ENCODE measurements around the gene RGS16.

The RGS16 gene

GRCh38 chr1:182599339-182599738 lies 4.8 kb downstream of the RGS16 start:
- no peak for TF ChIP-seq JUND (IDR thresholded peaks at IDR 0.05; ENCODE audit: low read depth)
- DNase-seq (ENCODE audit: low read depth in 1 of 2, low spot score in 1 of 2) = peak in 1 of 2 experiments; percentile 37
- in situ Hi-C loops (cut with HindIII; ENCODE audit: low pct_unique_long_range_greater_than_20kb, low sequenced_read_pairs) = no loop called here

GRCh38 chr1:182598296-182598695 lies 5.9 kb downstream of the RGS16 start:
- in situ Hi-C loops (cut with HindIII; ENCODE audit: low pct_unique_long_range_greater_than_20kb, low sequenced_read_pairs) = no loop called here
- no peak for DNase-seq (ENCODE audit: low read depth in 1 of 2, low spot score in 1 of 2)
- TF ChIP-seq JUND (IDR thresholded peaks at IDR 0.05; ENCODE audit: low read depth) = no peak

- in situ Hi-C loops (cut with HindIII; ENCODE audit: low pct_unique_long_range_greater_than_20kb, low sequenced_read_pairs) = no loop called here
- no peak for TF ChIP-seq JUND (IDR thresholded peaks at IDR 0.05; ENCODE audit: low read depth)
- DNase-seq (ENCODE audit: low read depth in 1 of 2, low spot score in 1 of 2) = no peak
Observed at GRCh38 chr1:182596934-182597333, 7.3 kb downstream of the RGS16 start.

- no peak for TF ChIP-seq JUND (IDR thresholded peaks at IDR 0.05; ENCODE audit: low read depth)
- in situ Hi-C loops (cut with HindIII; ENCODE audit: low pct_unique_long_range_greater_than_20kb, low sequenced_read_pairs) = no loop called here
- DNase-seq (ENCODE audit: low read depth in 1 of 2, low spot score in 1 of 2) = peak; percentile 49 to 78
Observed at GRCh38 chr1:182595641-182596240, 8.4 kb downstream of the RGS16 start.

- DNase-seq (ENCODE audit: low read depth in 1 of 2, low spot score in 1 of 2) = no peak
- in situ Hi-C loops (cut with HindIII; ENCODE audit: low pct_unique_long_range_greater_than_20kb, low sequenced_read_pairs) = no loop called here
- no peak for TF ChIP-seq JUND (IDR thresholded peaks at IDR 0.05; ENCODE audit: low read depth)
Observed at GRCh38 chr1:182589931-182590330, 14.3 kb downstream of the RGS16 start.

GRCh38 chr1:182589520-182589919 lies 14.7 kb downstream of the RGS16 start:
- DNase-seq (ENCODE audit: low read depth in 1 of 2, low spot score in 1 of 2) = no peak
- in situ Hi-C loops (cut with HindIII; ENCODE audit: low pct_unique_long_range_greater_than_20kb, low sequenced_read_pairs) = no loop called here
- TF ChIP-seq JUND (IDR thresholded peaks at IDR 0.05; ENCODE audit: low read depth) = no peak

- DNase-seq (ENCODE audit: low read depth in 1 of 2, low spot score in 1 of 2) = peak; percentile 86 to 88
- TF ChIP-seq JUND (IDR thresholded peaks at IDR 0.05; ENCODE audit: low read depth) = no peak
- in situ Hi-C loops (cut with HindIII; ENCODE audit: low pct_unique_long_range_greater_than_20kb, low sequenced_read_pairs) = no loop called here
Observed at GRCh38 chr1:182588500-182589396, 15.4 kb downstream of the RGS16 start, which contains the start of gene RNASEL. TSS of gene RNASEL (minus strand) at chr1:182589256. CDS start at chr1:182586806, 2,450 bp downstream.

GRCh38 chr1:182587666-182588499 lies 16.3 kb downstream of the RGS16 start:
- TF ChIP-seq JUND (IDR thresholded peaks at IDR 0.05; ENCODE audit: low read depth) = no peak
- in situ Hi-C loops (cut with HindIII; ENCODE audit: low pct_unique_long_range_greater_than_20kb, low sequenced_read_pairs) = no loop called here
- DNase-seq (ENCODE audit: low read depth in 1 of 2, low spot score in 1 of 2) = no peak

- in situ Hi-C loops (cut with HindIII; ENCODE audit: low pct_unique_long_range_greater_than_20kb, low sequenced_read_pairs) = no loop called here
- TF ChIP-seq JUND (IDR thresholded peaks at IDR 0.05; ENCODE audit: low read depth) = no peak
- DNase-seq (ENCODE audit: low read depth in 1 of 2, low spot score in 1 of 2) = no peak
Observed at GRCh38 chr1:182587093-182587492, 17.1 kb downstream of the RGS16 start.

- DNase-seq (ENCODE audit: low read depth in 1 of 2, low spot score in 1 of 2) = no peak
- in situ Hi-C loops (cut with HindIII; ENCODE audit: low pct_unique_long_range_greater_than_20kb, low sequenced_read_pairs) = no loop called here
- TF ChIP-seq JUND (IDR thresholded peaks at IDR 0.05; ENCODE audit: low read depth) = no peak
Observed at GRCh38 chr1:182586380-182586779, 17.8 kb downstream of the RGS16 start.

GRCh38 chr1:182584746-182585145 lies 19.4 kb downstream of the RGS16 start:
- no peak for DNase-seq (ENCODE audit: low read depth in 1 of 2, low spot score in 1 of 2)
- no peak for TF ChIP-seq JUND (IDR thresholded peaks at IDR 0.05; ENCODE audit: low read depth)
- in situ Hi-C loops (cut with HindIII; ENCODE audit: low pct_unique_long_range_greater_than_20kb, low sequenced_read_pairs) = no loop called here

- TF ChIP-seq JUND (IDR thresholded peaks at IDR 0.05; ENCODE audit: low read depth) = no peak
- DNase-seq (ENCODE audit: low read depth in 1 of 2, low spot score in 1 of 2) = no peak
- in situ Hi-C loops (cut with HindIII; ENCODE audit: low pct_unique_long_range_greater_than_20kb, low sequenced_read_pairs) = no loop called here
Observed at GRCh38 chr1:182580736-182581135, 23.5 kb downstream of the RGS16 start.
